Transverse colon (tissue), 4 donors: ENCODE results near the gene MYLK. TPM values are rescaled to one million over a fixed set of nuclear protein-coding genes. Genes with fewer than 3 reads are reported as not detected.
"Not testable (repeated sequence)": the region's sequence is repeated elsewhere in the genome, so short reads cannot be mapped to it uniquely, and the experiment has no call there.

Experiments
- DNase-seq: peaks from one replicate; pipeline ENCODE4 v3.0.0-alpha.2; 2019
- H3K27ac ChIP-seq, 4 donors: fragments of 200-600 bp; sonication (generic); 2 replicates each; pipeline ENCODE4 v1.5.1; 2016 to 2018; ENCODE audit warnings: inconsistent platforms in 4 of 4
- H3K27me3 ChIP-seq: fragments of 200-600 bp; sonication (generic); 2 replicates; pipeline ENCODE4 v1.5.1; 2017; ENCODE audit warnings: inconsistent platforms
- H3K36me3 ChIP-seq, 4 donors: fragments of 200-600 bp; sonication (generic); 2 replicates each; pipeline ENCODE4 v1.5.1; 2017 to 2019; ENCODE audit warnings: inconsistent platforms in 4 of 4
- H3K4me1 ChIP-seq, 4 donors: fragments of 200-600 bp; sonication (generic); 2 replicates each; pipeline ENCODE4 v1.5.1; 2017 to 2020; ENCODE audit warnings: inconsistent platforms in 4 of 4
- H3K4me3 ChIP-seq, 4 donors: fragments of 200-600 bp; sonication (generic); 1 replicate in 1 of 4; 2 replicates in 3 of 4; pipeline versions ENCODE4 v1.5.1 to v1.6.1; 2017 to 2019; ENCODE audit warnings: inconsistent platforms in 4 of 4
- H3K9me3 ChIP-seq, 2 donors: fragments of 200-600 bp; sonication (generic); 2 replicates each; pipeline ENCODE4 v1.5.1; 2017 to 2019; ENCODE audit warnings: inconsistent platforms in 2 of 2
- EP300 ChIP-seq: sonication (generic); formaldehyde crosslinking; IDR thresholded peaks from one replicate; pipeline ENCODE4 v1.6.1; 2017; ENCODE audit warnings: antibody characterized with exemption, low read depth
- POLR2A ChIP-seq: fragments of 450-650 bp; IDR thresholded peaks from one replicate; pipeline ENCODE4 v1.6.1; 2016; ENCODE audit warnings: antibody characterized with exemption, mild to moderate bottlenecking, moderate library complexity
- POLR2AphosphoS5 ChIP-seq, 3 donors: sonication (generic); formaldehyde crosslinking; IDR thresholded peaks; one replicate each; pipeline ENCODE4 v1.6.1; 2016; ENCODE audit warnings: antibody characterized with exemption in 3 of 3
- WGBS, 2 donors: methylation state at CpG; one replicate each; pipeline ENCODE4 v1.1.5; 2018; ENCODE audit warnings: low coverage in 1 of 2; 5-methylcytosine and 5-hydroxymethylcytosine counted together
- in situ Hi-C, 4 donors: fragments of 200-750 bp; cut with MboI; loops; one replicate each; pipeline versions ENCODE4 v1.15.0 to v1.15.1; 2017; ENCODE audit warnings: low sequenced_read_pairs in 3 of 4, low pct_ligation_motif_present in 1 of 4, low pct_unique_long_range_greater_than_20kb in 1 of 4
- intact Hi-C: fragments of 100-400 bp; cut with DNase I; formaldehyde crosslinking; loops from one replicate; pipeline ENCODE4 v1.15.1; 2023; ENCODE audit warnings: low total_unique reads
- total RNA-seq, 4 donors: library from RNA; depleted of rRNA; stranded (reverse); fragments of >200 nt; gene quantifications; one replicate each; pipeline ENCODE4 v1.1.0, GENCODE V29; 2016
- TF ChIP-seq, protein P1 (sequence below), 5 experiments: fragments of 200-600 bp in 3 of 5; fragments of 450-650 bp in 2 of 5; sonication (generic) in 3 of 5; IDR thresholded peaks; 1 replicate in 2 of 5; 2 replicates in 3 of 5; pipeline ENCODE4 v1.5.1; 2016 to 2017; ENCODE audit warnings: antibody characterized with exemption in 5 of 5, inconsistent platforms in 3 of 5, mild to moderate bottlenecking in 2 of 5, moderate library complexity in 1 of 5

MYLK gene
- total RNA-seq, 4 donors from 2014 or later: 230 to 527 (median 349) TPM

DNA sequence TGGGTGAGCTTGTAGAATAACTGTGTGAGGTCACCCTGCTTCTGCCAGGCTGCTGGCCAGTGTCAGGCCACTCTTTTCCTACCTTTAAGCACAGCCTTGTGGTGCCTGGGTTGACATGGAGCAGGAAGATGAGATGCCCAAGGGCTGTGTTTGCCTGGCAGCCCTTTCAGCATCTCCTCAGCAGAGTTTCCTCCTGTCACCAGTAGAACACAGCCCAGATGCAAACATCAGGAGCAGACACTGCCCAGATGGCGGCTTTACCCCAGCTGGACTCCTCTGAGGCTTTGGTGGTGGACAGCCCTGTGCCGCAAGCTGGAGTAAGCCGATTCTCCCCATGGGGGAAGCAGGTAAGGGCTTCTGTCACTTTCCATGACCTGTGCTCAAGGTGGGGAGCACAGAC is 180.5 kb downstream of the MYLK start:
- H3K4me3 ChIP-seq, DNase-seq, in situ Hi-C loops, H3K9me3 ChIP-seq, H3K27me3 ChIP-seq, H3K36me3 ChIP-seq: not testable (repeated sequence)
- 92% methylated on average over 3 of the region's 3 CpGs; no CpG with 5 or more reads in 1 of the 2 donors for WGBS, 2 donors
- intact Hi-C loops: loop anchor here (5.0 kb wide), 1 partner anchor 51 kb away; no protein-coding TSS in a partner anchor
- TF ChIP-seq EP300: peak; percentile 29
- TF ChIP-seq POLR2AphosphoS5 (IDR thresholded peaks at IDR 0.05): peak; percentile 63 to 90 (median 68)
- Histone ChIP-seq H3K4me1 (peaks cover 0 to 23% (median 3%) of the 10 kb centered on the region in 4 donors), H3K27ac (peak overlapping the region; percentile 18 to 87 (median 86))

- TF ChIP-seq EP300: no peak
- no peak for TF ChIP-seq POLR2AphosphoS5 (IDR thresholded peaks at IDR 0.05)
- no peak for TF ChIP-seq POLR2A
- TF ChIP-seq, protein P1, sequence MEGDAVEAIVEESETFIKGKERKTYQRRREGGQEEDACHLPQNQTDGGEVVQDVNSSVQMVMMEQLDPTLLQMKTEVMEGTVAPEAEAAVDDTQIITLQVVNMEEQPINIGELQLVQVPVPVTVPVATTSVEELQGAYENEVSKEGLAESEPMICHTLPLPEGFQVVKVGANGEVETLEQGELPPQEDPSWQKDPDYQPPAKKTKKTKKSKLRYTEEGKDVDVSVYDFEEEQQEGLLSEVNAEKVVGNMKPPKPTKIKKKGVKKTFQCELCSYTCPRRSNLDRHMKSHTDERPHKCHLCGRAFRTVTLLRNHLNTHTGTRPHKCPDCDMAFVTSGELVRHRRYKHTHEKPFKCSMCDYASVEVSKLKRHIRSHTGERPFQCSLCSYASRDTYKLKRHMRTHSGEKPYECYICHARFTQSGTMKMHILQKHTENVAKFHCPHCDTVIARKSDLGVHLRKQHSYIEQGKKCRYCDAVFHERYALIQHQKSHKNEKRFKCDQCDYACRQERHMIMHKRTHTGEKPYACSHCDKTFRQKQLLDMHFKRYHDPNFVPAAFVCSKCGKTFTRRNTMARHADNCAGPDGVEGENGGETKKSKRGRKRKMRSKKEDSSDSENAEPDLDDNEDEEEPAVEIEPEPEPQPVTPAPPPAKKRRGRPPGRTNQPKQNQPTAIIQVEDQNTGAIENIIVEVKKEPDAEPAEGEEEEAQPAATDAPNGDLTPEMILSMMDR (IDR thresholded peaks at IDR 0.05): no peak
- Histone ChIP-seq H3K4me3 (no peak overlapping the region), H3K4me1 (peaks cover 0 to 23% (median 3%) of the 10 kb centered on the region in 4 donors), H3K27me3 (no peaks in the 10 kb centered on the region), H3K27ac (peak overlapping the region in 3 of 4 donors; percentile 86 to 87 (median 86)), H3K36me3 (no peaks in the 10 kb centered on the region), H3K9me3 (no peaks in the 10 kb centered on the region)
- 71% methylated on average over 2 of the region's 2 CpGs; no CpG with 5 or more reads in 1 of the 2 donors for WGBS, 2 donors
- intact Hi-C loops (loop anchor here (5.0 kb wide), 1 partner anchor 50 kb away; no protein-coding TSS in a partner anchor), in situ Hi-C loops (no loop called here)
- no peak for DNase-seq
These were observed 181.4 kb downstream of the MYLK start for GRCh38 chr3:123702720-123703119.

GRCh38 chr3:123702057-123702456 is 182.1 kb downstream of the MYLK start:
- WGBS, 2 donors: 18% methylated on average over 2 of the region's 2 CpGs; no CpG with 5 or more reads in 1 of the 2 donors
- H3K27me3 ChIP-seq, in situ Hi-C loops, H3K36me3 ChIP-seq, H3K9me3 ChIP-seq: not testable (repeated sequence)
- TF ChIP-seq POLR2AphosphoS5 (IDR thresholded peaks at IDR 0.05): peak in 1 of 3 donors; percentile 11
- TF ChIP-seq, protein P1 (IDR thresholded peaks at IDR 0.05): peak; percentile 49 to 69 (median 53)
- intact Hi-C loops: loop anchor here (5.0 kb wide), 1 partner anchor 50 kb away; no protein-coding TSS in a partner anchor
- H3K27ac ChIP-seq: peak overlapping the region; percentile 65 to 87 (median 86)
- H3K4me3 ChIP-seq: peak overlapping the region in 1 of 4 donors; percentile 33
- peaks cover 0 to 23% (median 3%) of the 10 kb centered on the region in 4 donors for H3K4me1 ChIP-seq
- peak; percentile 72 for DNase-seq

- Histone ChIP-seq H3K36me3 (no peaks in the 10 kb centered on the region), H3K4me3 (peak overlapping the region; percentile 39 to 57 (median 46)), H3K4me1 (peaks cover 0 to 26% (median 3%) of the 10 kb centered on the region in 4 donors), H3K9me3 (no peaks in the 10 kb centered on the region), H3K27ac (peak overlapping the region; percentile 81 to 89 (median 86)), H3K27me3 (no peaks in the 10 kb centered on the region)
- 25 to 57% methylated on average over 5 to 23 of the region's 23 CpGs for WGBS, 2 donors
- in situ Hi-C loops (no loop called here), intact Hi-C loops (loop anchor here (5.0 kb wide), 1 partner anchor 49 kb away; no protein-coding TSS in a partner anchor)
- TF ChIP-seq, protein P1 (IDR thresholded peaks at IDR 0.05): no peak
- TF ChIP-seq POLR2AphosphoS5 (IDR thresholded peaks at IDR 0.05) (peak; percentile 67 to 84 (median 69)), POLR2A (peak; percentile 57), EP300 (no peak)
- peak; percentile 57 for DNase-seq
These were observed 183.1 kb downstream of the MYLK start for GRCh38 chr3:123700791-123701722.
